Kidney (tissue), 14 donors: ENCODE results near the gene CHMP1A. TPM values are rescaled to one million over a fixed set of nuclear protein-coding genes. Genes with fewer than 3 reads are reported as not detected.

Experiments used
- DNase-seq, 5 donors: peaks; one replicate each; pipeline ENCODE4 v3.0.0-alpha.2; 2013 to 2020
- FAIRE-seq: peaks from 2 replicates; lab custom pipeline; 2012; peaks lifted over from hg19 to GRCh38; lab: Jason Lieb, UNC
- H3K27ac ChIP-seq, 2 donors: one replicate each; pipeline ENCODE4 v1.7.0; 2013; ENCODE audit warnings: low read depth in 2 of 2, low read length in 2 of 2, inconsistent platforms in 1 of 2
- H3K27me3 ChIP-seq: one replicate; pipeline ENCODE4 v1.7.1; 2013; ENCODE audit warnings: low read length, inconsistent platforms; ENCODE audit not compliant: control insufficient read depth, insufficient read depth
- H3K36me3 ChIP-seq, 3 donors: one replicate each; pipeline versions ENCODE4 v1.7.0 to v1.7.1; 2013; ENCODE audit warnings: low read length in 3 of 3, control low read depth in 1 of 3, inconsistent platforms in 1 of 3; ENCODE audit not compliant: insufficient read depth in 3 of 3, control insufficient read depth in 2 of 3
- H3K4me1 ChIP-seq, 3 donors: one replicate each; pipeline versions ENCODE4 v1.7.0 to v1.7.1; 2013; ENCODE audit warnings: low read length in 3 of 3, inconsistent platforms in 1 of 3, low read depth in 1 of 3; ENCODE audit not compliant: control insufficient read depth in 2 of 3, insufficient read depth in 2 of 3
- H3K4me3 ChIP-seq, 3 donors: one replicate each; pipeline versions ENCODE4 v1.7.0 to v1.8.1; 2013; ENCODE audit warnings: low read length in 3 of 3, control low read depth in 1 of 3, inconsistent platforms in 1 of 3
- H3K9ac ChIP-seq, 3 donors: one replicate each; pipeline versions ENCODE4 v1.7.0 to v1.7.1; 2013; ENCODE audit warnings: low read length in 3 of 3, control low read depth in 1 of 3, inconsistent platforms in 1 of 3
- H3K9me3 ChIP-seq, 3 donors: one replicate each; pipeline versions ENCODE4 v1.7.0 to v1.7.1; 2013; ENCODE audit warnings: low read length in 3 of 3, control low read depth in 1 of 3, inconsistent platforms in 1 of 3; ENCODE audit not compliant: control insufficient read depth in 2 of 3, insufficient read depth in 1 of 3
- intact Hi-C: fragments of 100-400 bp; cut with DNase I; formaldehyde crosslinking; loops from one replicate; pipeline ENCODE4 v1.11.1; 2022
- polyA plus RNA-seq: library from polyadenylated mRNA; stranded (reverse); fragments of 350-450 nt; fragmentation: Illumina TruSeq; extraction: RNeasy Lipid Tissue Mini Kit (QIAGEN cat#74804); gene quantifications from one replicate; pipeline ENCODE4 v1.2.3, GENCODE V29; 2014; ENCODE audit warnings: low read depth, low replicate concordance; ENCODE audit not compliant: insufficient read depth
- total RNA-seq: library from RNA; stranded (reverse); fragmentation: NEBNext Ultra II Directional; extraction: Animal tissue kit (Norgen Biotek cat#: 25700); gene quantifications from one replicate; pipeline ENCODE4 v1.2.1, GENCODE V29; 2021
- TF ChIP-seq, protein P1 (sequence below): IDR thresholded peaks from 3 replicates; pipeline ENCODE4 v1.5.1; 2012; ENCODE audit warnings: mild to moderate bottlenecking, moderate library complexity, borderline replicate concordance; ENCODE audit not compliant: insufficient read depth; ENCODE audit errors: extremely low read depth
- donor health status: control.
- donor health status: control.
- donor health status: control.
- donor health status: control.
- donor health status: control.
- donor health status: DM: yes; HTN: yes; CAD: no.
- donor health status: Normal renal cell carcinoma (clear cell type).

Gene CHMP1A
- total and polyA plus RNA-seq, 2 donors from 2014 or later: 71.3 to 96.1 TPM

DNA sequence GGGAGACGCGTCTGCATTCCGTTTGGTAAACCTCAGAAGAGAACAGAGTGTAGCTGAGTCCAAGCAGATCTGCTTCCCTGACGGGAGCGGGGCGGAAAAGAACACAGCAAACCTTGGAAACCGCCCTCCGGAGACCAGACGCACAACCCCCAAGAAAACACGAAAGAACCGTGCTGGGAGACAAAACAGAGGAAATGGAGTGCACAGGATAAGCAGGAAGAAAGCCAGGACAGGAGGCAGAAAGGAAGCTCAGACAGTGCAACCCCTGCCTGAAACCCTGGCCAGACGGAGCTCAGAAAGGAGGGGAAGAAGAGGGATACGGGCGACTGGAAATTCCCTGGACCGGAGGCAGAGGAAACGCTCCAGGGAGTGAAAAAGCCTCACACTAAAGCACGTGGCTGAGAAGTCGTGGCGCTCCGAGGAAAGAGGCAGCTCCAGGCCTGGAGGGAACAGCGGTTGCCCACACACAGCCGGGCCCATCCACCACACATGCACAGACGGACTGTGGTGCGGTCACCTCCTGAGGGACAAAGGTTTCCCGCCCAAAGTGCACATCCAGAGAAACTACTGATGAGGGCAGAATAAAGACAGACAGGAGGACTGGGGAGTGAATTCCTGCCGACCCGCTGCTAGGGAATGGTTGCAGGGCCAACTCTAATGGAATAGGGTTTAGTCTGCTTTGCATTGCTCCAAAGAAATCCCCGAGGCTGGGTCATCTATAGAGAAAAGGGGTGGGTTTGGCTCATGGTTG lies 33.8 kb downstream of the CHMP1A start:
- H3K9me3 ChIP-seq: no peaks in the 10 kb centered on the region
- no peak overlapping the region for H3K9ac ChIP-seq
- TF ChIP-seq, protein P1, sequence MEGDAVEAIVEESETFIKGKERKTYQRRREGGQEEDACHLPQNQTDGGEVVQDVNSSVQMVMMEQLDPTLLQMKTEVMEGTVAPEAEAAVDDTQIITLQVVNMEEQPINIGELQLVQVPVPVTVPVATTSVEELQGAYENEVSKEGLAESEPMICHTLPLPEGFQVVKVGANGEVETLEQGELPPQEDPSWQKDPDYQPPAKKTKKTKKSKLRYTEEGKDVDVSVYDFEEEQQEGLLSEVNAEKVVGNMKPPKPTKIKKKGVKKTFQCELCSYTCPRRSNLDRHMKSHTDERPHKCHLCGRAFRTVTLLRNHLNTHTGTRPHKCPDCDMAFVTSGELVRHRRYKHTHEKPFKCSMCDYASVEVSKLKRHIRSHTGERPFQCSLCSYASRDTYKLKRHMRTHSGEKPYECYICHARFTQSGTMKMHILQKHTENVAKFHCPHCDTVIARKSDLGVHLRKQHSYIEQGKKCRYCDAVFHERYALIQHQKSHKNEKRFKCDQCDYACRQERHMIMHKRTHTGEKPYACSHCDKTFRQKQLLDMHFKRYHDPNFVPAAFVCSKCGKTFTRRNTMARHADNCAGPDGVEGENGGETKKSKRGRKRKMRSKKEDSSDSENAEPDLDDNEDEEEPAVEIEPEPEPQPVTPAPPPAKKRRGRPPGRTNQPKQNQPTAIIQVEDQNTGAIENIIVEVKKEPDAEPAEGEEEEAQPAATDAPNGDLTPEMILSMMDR: no peak
- no peak overlapping the region for H3K4me3 ChIP-seq
- no peak for FAIRE-seq
- H3K27ac ChIP-seq: peak overlapping the region in 1 of 2 donors; percentile 55
- peaks cover 0 to 13% (median 8%) of the 10 kb centered on the region in 3 donors for H3K4me1 ChIP-seq
- no peaks in the 10 kb centered on the region for H3K36me3 ChIP-seq
- no peaks in the 10 kb centered on the region for H3K27me3 ChIP-seq
- DNase-seq: peak in 2 of 5 donors; percentile 43 to 50
- intact Hi-C loops: no loop called here

DNA sequence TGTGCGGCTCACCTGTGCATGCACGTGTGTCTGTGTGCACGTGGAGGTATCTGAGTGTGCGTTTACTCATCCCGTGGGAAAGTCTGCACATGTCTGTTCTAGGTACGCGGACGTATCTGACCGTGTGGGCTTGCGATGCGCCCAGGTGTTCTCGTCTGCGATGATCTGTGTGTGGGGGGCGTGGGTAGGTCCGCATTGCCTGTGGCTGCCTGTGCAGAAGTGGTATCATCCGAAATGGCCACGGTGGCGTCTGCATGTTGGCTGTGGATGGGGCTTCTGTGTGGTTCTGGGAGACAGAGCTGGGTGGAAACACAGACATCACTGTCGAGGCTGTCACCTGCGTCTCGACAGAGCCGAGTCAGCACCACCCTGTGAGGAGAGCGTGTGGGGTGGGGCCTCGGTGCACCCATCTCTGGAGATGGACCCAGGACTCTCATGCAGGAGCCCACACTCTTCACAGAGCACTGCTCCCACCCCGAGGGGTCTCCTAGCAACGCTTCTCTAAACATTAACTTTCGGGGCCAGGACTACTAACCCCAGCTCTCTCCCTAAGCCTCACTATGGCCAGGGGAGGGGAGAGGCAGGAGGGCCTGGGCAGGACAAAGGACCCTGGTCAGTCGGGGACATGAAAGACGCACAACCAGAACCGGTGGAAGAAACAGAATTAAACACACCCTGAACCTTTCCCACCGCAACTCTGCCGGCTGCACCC lies 35.7 kb downstream of the CHMP1A start:
- H3K4me1 ChIP-seq: peaks cover 0 to 16% (median 8%) of the 10 kb centered on the region in 3 donors
- no peaks in the 10 kb centered on the region for H3K27me3 ChIP-seq
- peak in 3 of 5 donors; percentile 64 to 79 (median 76) for DNase-seq
- H3K36me3 ChIP-seq: no peaks in the 10 kb centered on the region
- no peak overlapping the region for H3K4me3 ChIP-seq
- H3K9me3 ChIP-seq: no peaks in the 10 kb centered on the region
- FAIRE-seq: no peak
- TF ChIP-seq, protein P1: no peak
- no peak overlapping the region for H3K9ac ChIP-seq
- no peak overlapping the region for H3K27ac ChIP-seq
- intact Hi-C loops: no loop called here

DNA sequence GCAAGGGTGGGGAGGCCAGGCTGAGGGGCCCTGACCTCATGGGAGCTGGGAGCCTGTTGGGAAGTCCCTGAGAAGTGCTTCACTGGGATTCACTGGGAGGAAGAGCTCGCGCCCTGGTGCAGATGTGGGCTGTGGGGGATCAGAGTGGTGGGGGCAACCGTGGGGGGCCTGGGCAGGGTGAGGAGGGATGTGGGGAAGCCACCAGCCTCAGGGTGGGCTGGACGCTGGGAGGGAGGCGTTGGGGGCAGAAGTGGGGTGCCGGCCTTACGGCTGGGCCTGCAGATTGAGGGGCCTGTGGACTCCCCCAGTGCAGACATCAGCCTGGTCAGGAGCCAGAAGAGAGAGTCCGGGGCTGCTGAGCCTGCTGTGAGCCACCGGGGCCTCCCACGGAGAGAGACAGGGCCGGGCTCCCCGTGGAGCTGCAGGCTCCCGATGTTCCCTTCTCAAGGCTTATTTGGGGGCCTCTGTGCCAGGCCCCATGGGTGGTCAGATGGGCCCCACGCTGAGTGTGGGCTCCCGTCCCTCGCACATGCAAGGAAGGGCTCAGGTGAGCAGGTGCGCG lies 36.3 kb downstream of the CHMP1A start:
- DNase-seq: no peak

More for the DNA sequence above, 36.3 kb downstream of the CHMP1A start:
- H3K27ac ChIP-seq: no peak overlapping the region
- no peaks in the 10 kb centered on the region for H3K36me3 ChIP-seq
- H3K9ac ChIP-seq: no peak overlapping the region
- FAIRE-seq: no peak
- no peaks in the 10 kb centered on the region for H3K27me3 ChIP-seq
- H3K9me3 ChIP-seq: no peaks in the 10 kb centered on the region
- TF ChIP-seq, protein P1: no peak
- intact Hi-C loops: no loop called here
- no peak overlapping the region for H3K4me3 ChIP-seq
- peaks cover 0 to 20% (median 8%) of the 10 kb centered on the region in 3 donors for H3K4me1 ChIP-seq
